Stimulated activated CD4-positive, alpha-beta T cell treated with anti-CD3 and anti-CD28 coated beads, Interleukin-15, amount 100 ng/mL, for 48 hours (primary cell): ENCODE measurements around the gene NTRK2.
"Not testable (repeated sequence)": the region's sequence is repeated elsewhere in the genome, so short reads cannot be mapped to it uniquely, and the experiment has no call there.

ENCODE experiments used
- DNase-seq, 2 donors: peaks; one replicate each; pipeline ENCODE4 v3.0.0-alpha.2; 2020; ENCODE audit warnings: low read depth in 2 of 2

NTRK2 gene

DNA sequence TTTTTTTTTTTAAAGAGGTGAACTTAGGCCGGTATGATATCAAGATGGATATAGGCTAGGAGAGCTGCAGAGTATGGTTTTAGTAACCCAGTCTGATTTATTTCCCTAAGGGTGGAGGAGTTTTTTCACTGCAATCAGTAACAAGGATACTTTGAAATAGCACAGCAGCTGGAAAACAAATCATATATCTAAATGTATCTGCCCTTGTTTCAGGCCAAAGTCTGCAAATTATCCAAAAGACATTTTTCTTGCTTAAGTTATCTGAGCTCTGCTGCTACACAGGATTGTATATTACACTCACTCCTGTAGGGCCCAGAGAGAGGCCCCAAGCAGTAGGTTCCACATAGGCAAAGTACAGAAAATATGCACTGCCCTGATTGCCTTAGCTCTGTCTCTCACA lies 222.4 kb downstream of the NTRK2 start:
- DNase-seq, result no peak

DNA sequence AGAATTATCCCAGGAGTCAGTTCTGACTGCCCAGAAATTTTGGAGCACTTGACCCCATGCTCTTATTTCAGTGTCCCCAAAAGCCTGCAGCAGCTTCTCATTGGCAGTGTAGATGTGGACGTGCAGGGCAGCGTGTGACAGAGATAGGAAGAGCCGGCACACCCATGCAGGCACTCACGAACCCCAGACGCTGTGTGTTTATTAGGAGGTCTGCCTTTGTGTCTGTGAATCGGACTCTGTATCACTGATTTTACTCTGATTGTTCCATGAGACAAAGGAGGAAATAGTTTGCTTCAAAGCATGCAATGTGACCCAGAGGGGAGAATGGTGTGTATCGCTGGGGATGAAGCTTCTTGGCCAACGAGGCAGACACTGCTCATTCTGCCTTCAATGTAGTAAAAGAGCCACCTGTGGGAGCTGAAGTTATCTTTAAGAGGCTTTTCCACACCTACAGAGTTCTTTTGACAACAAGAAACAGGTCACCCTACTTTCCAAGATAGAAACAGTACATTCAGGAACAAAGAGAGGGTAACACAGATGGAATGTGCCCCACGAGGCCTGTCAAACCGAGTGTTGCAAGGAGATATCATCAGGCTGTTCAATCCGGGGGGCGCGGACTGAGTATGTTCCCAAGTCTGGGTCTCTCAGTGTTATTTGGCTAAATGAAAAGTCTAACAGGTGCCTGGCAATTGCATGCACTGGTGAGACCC lies 224.0 kb downstream of the NTRK2 start:
- no peak for DNase-seq

DNA sequence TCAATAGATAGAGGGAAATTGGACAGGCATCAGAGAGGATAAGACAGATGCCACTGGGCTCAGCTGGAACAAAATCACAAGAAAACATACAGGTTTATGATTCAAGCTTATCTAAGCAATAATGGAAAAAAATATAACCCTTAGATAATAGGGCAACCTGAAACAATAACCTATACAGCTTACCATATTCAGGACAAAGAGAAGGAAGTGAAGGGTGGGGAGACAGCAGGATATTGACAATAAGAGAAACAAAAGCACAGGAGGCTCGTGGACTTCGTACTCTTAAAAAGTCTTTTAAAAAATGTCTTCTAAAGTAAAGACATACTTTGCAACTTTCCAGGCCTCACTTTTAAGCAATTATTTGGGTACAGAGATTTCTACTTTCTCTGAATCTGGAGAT lies 225.3 kb downstream of the NTRK2 start:
- DNase-seq, result no peak

DNA sequence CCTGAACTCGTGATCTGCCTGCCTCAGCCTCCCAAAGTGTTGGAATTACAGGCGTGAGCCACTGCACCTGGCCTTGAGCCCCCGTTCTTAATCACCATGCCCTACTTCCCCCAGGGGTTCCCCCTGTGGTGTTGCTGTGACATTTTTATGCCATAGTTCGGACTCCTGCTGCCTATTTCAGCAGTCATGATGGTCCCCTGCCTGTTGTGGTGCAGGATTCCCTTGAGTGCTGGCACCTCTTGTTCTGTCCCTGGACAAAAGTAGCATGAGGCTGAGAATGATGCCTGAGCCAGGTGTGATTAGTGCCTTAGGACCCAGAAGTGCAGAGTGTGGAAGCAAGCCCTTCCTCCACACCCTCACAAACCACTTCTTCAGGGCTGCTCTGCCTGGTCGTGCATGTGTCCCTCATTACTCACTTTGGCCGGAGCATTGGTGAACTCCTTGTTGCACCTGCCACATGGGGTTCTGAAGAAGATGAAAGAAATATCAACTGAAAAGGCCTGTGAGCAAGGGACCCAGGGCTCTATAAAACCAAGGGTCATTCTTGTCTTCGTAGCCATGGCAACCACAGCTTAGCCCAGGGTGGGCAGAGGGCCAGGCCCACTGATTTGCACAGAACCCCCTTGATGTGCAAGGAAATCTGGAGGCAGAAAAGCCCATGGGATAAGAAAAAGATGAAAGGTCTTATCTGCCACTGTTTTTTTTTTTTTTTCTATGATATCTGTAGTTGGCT lies 228.0 kb downstream of the NTRK2 start:
- no peak for DNase-seq

DNA sequence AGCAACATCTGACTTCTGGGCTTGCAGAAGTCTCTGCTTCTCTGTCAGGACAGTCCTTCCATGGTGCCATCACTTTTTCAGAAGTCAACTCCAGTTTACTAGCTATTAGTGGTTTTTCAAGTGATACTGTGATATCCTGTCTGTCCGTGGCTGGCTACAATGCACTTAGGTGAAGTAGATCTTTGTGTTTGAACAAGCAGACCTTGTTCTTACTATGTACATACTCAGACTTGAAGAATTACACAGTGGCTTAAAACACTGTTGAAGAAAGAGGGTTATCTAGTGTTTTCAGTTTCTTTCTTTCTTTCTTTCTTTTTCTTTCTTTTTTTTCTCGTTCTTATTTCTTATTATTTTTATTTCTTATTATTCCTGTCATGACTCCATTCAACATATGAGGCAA lies 228.7 kb downstream of the NTRK2 start:
- DNase-seq, result no peak

DNA sequence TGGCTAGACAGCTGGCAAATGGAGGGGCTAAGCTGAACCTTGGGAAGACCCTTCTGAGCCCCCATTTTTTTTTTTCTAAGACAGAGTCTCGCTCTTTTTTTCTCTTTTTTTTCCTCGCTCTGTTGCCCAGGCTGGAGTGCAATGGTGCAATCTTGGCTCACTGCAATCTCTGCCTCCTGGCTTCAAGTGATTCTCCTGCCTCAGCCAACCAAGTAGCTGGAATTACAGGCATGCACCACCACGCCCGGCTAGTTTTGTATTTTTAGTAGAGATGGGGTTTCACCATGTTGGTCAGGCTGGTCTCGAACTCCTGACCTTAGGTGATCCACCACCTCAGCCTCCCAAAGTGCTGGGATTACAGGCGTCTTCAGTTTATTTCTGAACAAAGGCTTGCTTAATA lies 229.1 kb downstream of the NTRK2 start:
- not testable (repeated sequence) for DNase-seq

DNA sequence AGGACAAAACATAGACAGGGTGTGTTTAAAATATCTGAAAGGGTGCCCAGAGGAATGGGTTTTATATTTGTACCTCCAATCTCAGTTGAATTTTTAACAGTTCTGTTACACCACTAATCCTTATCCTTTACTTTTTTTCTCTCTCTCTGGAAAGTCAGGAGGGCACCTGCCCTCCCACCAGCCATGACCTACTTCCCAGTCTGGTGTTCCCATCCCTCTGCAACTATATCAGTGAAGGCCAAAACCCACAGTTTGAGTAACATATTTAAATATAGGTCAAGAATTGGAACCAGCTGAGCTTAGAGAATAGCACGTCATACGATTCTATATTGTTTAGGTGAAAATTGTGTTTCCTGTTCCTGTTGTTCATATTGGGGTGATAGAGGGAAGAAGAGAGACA lies 229.8 kb downstream of the NTRK2 start:
- no peak for DNase-seq

DNA sequence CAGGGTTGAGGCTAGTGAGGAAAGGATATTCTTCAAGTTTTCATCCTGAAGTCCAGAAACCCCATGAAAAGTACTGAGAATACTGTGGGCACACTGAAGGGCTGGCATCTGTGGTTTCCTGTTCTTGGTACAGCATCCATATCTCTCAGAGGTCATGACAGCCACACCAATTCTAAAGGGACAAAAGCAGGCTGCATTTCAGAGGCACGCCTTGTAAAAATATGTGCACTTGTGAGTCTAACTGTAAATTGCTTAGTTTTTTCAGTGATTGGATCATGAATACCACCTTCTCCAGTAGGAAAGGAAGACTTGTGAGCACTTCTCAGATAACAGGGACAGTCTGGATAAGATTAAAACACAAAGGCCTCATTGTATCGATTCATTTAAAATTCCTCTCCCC lies 230.9 kb downstream of the NTRK2 start:
- no peak for DNase-seq

DNA sequence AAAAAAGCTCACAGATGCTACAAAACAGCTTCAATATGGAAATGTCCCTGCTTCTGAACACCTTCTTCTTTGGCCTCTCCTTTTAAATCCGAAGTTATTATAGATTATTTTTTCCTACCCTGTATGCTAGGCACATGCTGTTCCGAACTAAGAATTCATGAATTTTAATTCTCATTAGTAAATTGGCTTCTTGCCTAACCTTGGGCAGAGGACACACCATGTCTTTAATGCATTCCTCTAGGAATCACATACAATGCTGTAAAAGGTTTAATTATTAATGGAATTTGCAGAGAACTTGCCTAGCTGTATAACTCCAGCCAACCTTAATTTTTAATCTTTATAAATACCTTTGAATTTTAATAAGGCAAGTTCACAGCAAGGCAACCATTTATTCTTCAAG lies 234.4 kb downstream of the NTRK2 start:
- DNase-seq, result no peak

DNA sequence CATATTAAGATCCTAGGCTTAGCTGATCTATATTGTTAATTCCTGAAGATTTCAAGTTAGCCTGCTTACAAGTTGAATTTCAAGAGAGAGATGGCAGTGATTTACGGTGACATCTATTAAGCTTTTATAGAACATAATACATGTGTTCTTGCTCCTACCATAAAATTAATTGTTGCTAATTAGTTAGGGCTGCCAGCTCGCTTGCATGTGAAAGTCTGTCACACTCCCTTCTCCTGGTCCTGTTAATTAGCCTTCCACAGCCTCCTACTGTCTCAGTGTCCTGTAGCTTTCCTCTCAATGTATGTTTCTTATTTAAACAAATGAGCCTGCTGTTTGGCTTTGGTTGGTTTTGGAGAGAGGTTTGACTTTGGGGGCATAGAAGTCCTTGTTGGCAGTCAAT lies 247.2 kb downstream of the NTRK2 start:
- no peak for DNase-seq

DNA sequence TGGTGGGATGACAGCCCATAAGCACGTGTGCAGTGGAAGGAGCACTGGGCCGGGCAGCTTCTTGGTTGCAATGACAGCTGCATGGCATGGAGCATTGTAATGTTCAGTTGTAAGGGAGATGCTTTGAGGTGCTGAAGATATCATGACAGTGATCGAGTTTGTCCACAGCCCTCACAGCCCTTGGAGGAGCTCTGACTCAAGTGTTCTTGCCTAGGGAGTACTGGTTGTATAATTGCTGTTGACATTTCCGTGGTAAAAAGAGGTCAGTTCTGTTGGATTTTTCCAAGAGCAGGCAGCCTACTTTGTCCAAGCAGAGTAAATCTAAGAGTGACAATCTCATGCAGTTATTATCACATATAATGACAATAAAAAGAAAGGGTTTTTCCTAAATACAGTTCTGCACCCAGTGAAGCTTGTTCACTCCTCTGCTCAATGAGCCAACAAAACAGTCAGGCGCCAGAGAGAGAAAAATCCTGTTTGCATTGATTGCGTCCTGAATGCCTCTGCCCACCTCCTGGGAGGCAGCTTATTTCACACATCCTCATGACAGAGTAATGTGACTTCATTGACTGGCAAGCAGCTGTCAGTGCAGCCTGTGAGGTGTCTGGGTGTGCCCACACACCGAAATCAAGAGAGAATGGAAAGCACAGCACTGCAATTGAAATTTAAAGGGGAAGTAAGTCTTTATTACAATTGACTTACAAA lies 248.0 kb downstream of the NTRK2 start:
- DNase-seq, result no peak

DNA sequence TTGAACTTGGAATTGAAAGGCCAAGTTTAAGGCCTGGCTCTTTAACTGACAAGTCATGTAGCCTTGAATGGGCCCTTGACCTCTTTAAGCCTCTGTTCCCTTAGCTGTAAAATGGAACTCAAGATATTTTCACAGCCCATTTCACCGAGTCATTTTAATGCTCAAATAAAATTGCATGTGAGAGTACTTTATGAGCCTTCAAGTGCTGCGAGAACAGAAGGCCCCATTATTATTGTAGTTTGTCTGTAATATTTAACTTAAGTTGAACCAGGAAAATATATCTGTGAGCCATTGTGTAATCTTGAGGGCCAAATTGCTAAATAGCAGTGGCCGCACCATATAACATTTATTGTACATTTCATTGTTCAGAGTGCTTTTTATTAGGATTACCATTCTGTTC lies 249.9 kb downstream of the NTRK2 start:
- DNase-seq, result no peak

DNA sequence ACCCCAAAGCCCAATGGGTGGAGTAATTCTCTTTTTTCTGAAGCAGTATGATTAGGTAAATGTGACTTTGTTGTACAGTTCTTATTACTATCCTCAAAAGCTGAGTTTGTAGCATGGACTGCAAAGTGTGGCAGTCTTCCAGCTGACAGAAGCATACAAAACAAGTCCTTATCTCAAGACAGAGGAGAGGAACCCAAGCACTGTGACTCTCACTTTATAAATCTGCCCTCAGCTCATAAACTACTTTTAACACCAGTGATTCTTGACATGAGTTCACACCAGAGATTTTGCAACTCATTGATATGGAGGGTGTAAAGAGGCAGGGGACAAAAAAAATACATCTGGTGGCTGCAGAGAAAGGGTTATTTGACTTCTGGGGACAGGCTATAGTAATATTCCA lies 251.6 kb downstream of the NTRK2 start:
- DNase-seq, result no peak

DNA sequence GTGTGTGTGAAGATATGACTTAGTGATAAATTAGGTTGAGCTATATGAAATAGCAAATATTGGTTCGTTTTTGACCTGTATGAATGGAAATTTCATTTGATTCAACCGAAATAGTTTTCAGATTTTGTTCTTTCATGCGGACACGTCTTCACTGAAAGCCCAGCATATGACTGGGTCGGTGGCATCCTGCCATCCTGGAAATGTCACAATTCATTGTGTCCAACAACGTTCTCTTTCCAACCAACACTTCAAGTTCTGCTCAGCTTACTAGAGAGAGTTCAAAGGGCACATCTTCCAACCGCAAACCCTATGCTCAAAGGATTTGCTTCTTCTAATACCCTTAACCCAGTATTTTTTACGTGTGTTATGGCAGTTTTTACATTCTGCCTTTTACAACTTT lies 252.5 kb downstream of the NTRK2 start:
- no peak for DNase-seq

DNA sequence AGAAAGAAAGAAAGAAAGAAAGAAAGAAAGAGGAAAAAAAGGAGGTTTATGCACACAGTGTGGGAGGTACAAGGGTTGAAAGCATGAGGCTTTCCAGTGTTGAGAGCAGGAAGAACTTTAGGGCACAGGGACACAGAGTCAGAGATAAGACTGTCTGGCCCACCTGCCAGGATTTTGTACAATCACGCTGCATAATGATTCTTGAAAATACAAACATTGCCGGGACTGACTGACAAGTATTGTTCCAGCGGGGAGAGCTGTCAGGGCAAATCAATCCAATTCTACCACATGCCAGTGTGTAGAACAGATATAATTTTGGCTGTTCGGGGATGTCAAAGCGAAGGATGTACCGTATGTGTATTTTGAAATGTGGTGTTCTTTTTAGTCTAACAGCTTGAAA lies 254.7 kb downstream of the NTRK2 start:
- no peak for DNase-seq

DNA sequence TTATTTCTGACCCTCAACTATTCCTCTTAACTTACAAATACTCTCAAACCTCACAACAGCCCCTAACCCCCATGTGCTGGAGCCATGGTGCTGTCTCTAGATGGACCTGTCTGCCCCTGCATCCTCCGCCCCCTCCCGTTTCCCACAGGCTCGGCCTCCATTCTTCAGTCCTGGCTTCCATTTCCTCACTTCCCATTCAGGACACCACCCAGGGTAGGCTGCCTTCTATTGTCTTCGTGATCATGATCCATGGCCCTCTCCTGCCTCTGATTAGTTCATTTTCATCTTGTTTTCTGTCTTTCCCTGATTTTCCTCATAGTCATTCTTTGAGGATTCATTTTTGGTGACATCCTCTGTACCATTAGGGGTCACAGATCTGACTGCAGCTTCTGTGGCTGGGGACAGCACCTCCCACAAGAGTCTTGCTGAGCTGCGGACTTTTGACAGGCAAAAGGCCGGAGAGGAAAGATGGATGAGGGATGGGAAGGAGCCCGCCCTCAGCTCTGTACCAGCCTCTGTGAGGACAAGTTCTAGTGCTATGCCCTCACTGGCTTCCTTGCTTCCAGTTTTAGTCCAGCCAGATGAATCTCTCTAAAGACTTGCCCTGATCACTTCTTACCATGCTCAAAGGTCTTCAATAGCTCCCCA lies 255.8 kb downstream of the NTRK2 start:
- no peak for DNase-seq

DNA sequence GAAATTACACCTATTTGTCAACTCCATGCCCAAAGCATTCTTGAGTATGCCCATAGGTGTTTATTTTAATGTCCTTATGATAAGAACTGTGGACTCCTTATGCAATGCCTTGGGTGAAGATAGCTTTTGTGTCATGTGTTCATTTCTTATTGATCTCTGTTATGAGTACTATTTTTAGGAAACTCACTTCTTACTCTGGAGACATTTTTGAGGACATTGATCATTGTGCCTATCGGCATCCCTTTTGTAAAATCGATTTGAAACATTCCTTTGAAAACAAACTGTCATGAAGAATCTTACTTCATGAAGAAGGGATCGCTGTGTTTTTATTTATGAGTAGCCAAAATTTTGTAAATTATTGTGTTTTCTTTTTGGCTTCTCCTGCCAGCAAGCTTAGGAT lies 257.3 kb downstream of the NTRK2 start:
- no peak for DNase-seq

DNA sequence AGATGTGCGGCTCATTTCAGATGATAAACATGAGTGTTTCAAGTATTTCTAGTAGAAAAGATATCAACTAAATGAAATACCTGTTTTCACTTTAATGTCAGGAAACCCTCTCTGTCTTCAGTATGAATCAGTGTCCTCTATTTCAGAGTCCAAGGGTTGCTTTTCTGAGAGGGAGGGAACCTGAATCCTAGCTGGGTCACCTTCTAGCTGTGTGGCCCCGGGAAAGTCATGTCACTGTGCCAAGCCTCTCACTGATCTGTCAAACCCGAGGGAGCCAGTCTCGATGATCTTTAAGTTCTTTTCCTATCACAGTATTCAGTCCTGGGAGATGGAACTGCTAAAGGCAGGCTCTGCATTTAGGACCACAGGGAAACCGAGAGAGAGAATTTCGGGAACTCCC lies 258.9 kb downstream of the NTRK2 start:
- no peak for DNase-seq

DNA sequence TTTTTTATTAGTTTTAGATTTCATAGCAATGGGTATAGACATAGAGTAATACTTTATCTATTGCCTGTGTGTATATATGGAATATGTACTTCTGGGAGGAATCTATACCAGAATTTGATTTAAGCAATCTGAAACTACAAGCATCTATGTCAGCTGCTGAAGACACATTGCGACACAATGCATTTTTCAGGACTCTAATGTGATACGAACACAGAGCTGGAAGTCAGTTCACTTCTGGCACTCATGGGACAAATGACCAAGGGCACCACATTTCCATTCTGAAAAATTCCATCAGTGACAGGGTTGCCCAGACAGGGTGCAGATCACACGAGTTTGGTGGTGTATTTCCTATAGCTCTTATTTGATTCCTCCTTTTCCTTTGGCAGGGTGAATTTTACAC lies 259.5 kb downstream of the NTRK2 start:
- no peak for DNase-seq

DNA sequence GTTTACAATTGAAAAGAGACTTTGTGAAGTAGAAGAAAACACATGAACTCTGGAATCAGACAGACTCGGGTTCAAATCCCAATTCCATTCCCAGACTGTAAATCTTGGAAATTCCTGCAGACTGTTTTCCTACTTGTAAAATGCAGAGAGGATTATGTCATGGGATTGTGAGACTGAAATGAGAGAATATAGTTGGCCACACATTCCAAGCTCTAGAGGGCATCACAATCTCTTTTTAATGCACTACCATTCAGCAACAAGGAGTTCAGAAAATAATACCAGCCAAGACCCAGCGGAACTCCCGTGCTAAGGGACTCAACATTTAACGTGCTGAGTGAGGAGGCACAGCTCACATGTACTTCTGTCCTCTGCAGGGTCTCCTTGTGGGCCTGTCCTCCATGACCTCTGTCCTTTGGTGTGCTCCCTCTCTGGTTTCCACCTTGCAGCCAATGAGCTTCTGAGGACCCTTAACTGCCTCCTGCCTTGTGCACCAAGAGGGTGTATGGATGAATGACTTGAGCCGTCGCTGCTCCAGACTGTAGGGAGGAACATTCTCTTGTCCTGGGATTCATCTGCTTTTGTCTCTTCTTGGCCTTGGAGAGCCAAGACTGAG lies 263.5 kb downstream of the NTRK2 start:
- DNase-seq, result no peak

DNA sequence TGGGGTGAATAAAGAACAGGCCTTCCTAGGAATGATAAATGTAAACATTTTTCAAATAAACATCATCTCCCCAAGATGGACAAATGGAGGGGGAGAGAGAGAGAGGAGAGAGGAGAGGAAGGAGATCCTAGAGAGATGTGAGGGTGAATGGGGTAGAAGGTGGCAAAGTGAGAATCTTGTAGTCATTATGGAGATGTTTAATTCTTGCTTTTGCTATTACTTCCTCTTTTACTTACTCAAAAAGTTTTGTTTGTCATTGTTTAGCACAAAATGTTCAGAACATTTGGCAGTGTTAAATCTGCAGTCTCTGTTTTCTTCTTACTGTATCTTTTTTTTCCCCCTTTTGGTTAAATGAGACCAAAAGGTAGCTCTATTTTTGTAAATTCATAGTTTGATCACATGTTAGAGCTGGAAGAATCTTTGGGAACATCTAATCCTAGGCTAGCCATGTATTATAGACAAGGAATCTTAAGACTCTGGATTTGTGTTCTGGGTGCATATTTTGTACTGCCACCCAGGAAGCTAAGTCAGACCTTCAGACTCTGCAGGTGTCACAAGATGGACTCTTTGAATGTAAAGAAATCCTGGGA lies 266.1 kb downstream of the NTRK2 start:
- DNase-seq, result no peak

DNA sequence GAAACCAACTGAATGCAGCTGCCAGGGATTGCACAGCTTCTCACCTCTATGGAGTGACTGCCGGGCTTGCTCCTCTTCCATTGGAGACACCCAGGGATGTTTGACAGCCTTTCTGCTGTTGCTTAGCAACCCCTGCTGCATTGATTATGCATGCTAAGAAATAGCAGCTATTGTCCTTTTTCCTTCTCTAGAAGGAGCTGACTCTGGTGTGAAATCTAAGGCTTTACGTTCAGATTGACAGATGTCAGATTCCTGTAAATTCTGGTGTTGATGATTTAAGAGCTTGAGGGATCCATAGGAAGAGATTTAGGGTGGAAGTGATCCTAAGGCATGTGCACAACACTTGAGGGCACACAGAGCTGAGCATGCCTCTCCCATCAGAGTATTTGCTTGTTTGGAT lies 267.7 kb downstream of the NTRK2 start:
- no peak for DNase-seq
